Endometrial microvascular endothelial cells (primary cell): Measurements from ENCODE around the gene ELMO1. TPM values are rescaled to one million over a fixed set of nuclear protein-coding genes. Genes with fewer than 3 reads are reported as not detected.

ENCODE experiments used
- in situ Hi-C: cut with HindIII; loops from 2 replicates; pipeline ENCODE4 v1.10.0; 2017; ENCODE audit warnings: low sequenced_read_pairs, low pct_unique_long_range_greater_than_20kb; ENCODE audit errors: inconsistent ontology term
- total RNA-seq: library from RNA; depleted of rRNA; stranded (reverse); fragments of >200 nt; gene quantifications from one replicate; pipeline ENCODE4 v1.2.3, GENCODE V29; 2015; ENCODE audit errors: inconsistent ontology term

ELMO1 gene
- total RNA-seq, 1 donor from 2014 or later = 24.7 TPM

- in situ Hi-C loops = no loop called here
Measured at GRCh38 chr7:37076668-37077067, 372.0 kb downstream of the ELMO1 start.

GRCh38 chr7:37074370-37074769 is 374.3 kb downstream of the ELMO1 start:
- in situ Hi-C loops = no loop called here

GRCh38 chr7:37071124-37071523 is 377.5 kb downstream of the ELMO1 start:
- in situ Hi-C loops = no loop called here

- in situ Hi-C loops = no loop called here
Measured at GRCh38 chr7:37070471-37070870, 378.2 kb downstream of the ELMO1 start.

- in situ Hi-C loops = no loop called here
Measured at GRCh38 chr7:37070031-37070430, 378.6 kb downstream of the ELMO1 start.

- in situ Hi-C loops = no loop called here
Measured at GRCh38 chr7:37069336-37069735, 379.3 kb downstream of the ELMO1 start.

GRCh38 chr7:37068902-37069301 is 379.8 kb downstream of the ELMO1 start:
- in situ Hi-C loops = no loop called here

- in situ Hi-C loops = no loop called here
Measured at GRCh38 chr7:37068038-37068437, 380.6 kb downstream of the ELMO1 start.

GRCh38 chr7:37065779-37066271 is 382.8 kb downstream of the ELMO1 start:
- in situ Hi-C loops = no loop called here

- in situ Hi-C loops = no loop called here
Measured at GRCh38 chr7:37062560-37062859, 386.2 kb downstream of the ELMO1 start.

- in situ Hi-C loops = no loop called here
Measured at GRCh38 chr7:37061849-37062559, 386.7 kb downstream of the ELMO1 start.

- in situ Hi-C loops = no loop called here
Measured at GRCh38 chr7:37056234-37056912, 392.3 kb downstream of the ELMO1 start.

- in situ Hi-C loops = no loop called here
Measured at GRCh38 chr7:37054624-37055241, 393.9 kb downstream of the ELMO1 start.

- in situ Hi-C loops = no loop called here
Measured at GRCh38 chr7:37052705-37053104, 396.0 kb downstream of the ELMO1 start.

GRCh38 chr7:37050801-37051200 is 397.9 kb downstream of the ELMO1 start:
- in situ Hi-C loops = no loop called here

- in situ Hi-C loops = no loop called here
Measured at GRCh38 chr7:37048674-37049073, 400.0 kb downstream of the ELMO1 start.

- in situ Hi-C loops = no loop called here
Measured at GRCh38 chr7:37047260-37047659, 401.4 kb downstream of the ELMO1 start.

GRCh38 chr7:37046531-37047079 is 402.1 kb downstream of the ELMO1 start:
- in situ Hi-C loops = no loop called here

- in situ Hi-C loops = no loop called here
Measured at GRCh38 chr7:37045681-37046179, 402.9 kb downstream of the ELMO1 start.

GRCh38 chr7:37041461-37041860 is 407.2 kb downstream of the ELMO1 start:
- in situ Hi-C loops = no loop called here
